ENCODE measurements around the gene OFD1. TPM values are rescaled to one million over a fixed set of nuclear protein-coding genes. Genes with fewer than 3 reads are reported as not detected.
A peak's percentile ranks its signal among the peaks of the same experiment; 100 is the strongest.

The OFD1 gene
- total RNA-seq, 1 donor from 2014 or later: 28.5 TPM

DNA sequence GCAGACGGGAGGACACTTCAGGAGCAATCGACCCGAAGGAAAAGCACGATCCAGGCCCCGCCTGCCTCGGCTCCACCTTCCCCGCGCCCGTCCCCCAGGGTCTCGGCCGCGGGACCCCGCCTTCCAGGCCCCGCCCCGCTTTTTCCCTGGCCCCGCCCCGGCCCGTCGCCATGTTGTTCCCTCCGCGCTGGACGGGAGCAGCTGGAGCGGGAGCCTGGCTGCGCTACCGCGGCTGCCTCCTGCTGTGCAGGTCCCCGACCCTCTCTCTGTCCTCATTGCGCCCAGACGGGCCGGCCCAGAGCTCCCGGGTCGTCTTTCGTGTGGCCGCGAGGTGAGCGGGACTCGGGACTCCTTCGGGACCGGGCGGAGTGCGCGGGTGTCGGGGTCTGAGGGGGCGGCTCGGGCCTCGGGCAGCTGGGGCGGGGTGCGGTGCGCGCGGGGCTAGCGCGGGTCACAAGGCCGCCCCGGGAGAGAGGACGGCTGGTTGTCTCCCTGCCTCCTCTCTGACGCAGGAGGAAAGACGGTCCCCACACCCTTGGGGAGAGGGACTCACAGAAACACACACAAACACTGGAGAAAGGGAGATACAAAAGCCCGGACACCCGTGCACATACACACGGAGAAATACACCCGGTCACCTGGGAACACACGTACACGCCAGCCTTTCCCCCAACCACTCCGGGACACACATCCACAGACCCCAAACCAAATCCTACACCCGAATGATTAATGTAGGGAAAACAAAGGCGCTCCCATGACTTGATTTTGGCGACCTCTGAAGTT, 45.4 kb upstream of the OFD1 start, which contains the start of gene RAB9A:
Gene RAB9A, plus strand, starts transcription at position 171 of the 783 bp plus-strand sequence. CDS start 19,619 bp downstream, outside the sequence.
- Mint-ChIP-seq H3K9me3 (ENCODE audit: unreplicated experiment) (peaks cover 3% of the 10 kb centered on the region), H3K27me3 (ENCODE audit: unreplicated experiment) (no peaks in the 10 kb centered on the region)
- TF ChIP-seq, protein P1, sequence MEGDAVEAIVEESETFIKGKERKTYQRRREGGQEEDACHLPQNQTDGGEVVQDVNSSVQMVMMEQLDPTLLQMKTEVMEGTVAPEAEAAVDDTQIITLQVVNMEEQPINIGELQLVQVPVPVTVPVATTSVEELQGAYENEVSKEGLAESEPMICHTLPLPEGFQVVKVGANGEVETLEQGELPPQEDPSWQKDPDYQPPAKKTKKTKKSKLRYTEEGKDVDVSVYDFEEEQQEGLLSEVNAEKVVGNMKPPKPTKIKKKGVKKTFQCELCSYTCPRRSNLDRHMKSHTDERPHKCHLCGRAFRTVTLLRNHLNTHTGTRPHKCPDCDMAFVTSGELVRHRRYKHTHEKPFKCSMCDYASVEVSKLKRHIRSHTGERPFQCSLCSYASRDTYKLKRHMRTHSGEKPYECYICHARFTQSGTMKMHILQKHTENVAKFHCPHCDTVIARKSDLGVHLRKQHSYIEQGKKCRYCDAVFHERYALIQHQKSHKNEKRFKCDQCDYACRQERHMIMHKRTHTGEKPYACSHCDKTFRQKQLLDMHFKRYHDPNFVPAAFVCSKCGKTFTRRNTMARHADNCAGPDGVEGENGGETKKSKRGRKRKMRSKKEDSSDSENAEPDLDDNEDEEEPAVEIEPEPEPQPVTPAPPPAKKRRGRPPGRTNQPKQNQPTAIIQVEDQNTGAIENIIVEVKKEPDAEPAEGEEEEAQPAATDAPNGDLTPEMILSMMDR (IDR thresholded peaks at IDR 0.05; ENCODE audit: partially characterized antibody, unreplicated experiment): no peak

DNA sequence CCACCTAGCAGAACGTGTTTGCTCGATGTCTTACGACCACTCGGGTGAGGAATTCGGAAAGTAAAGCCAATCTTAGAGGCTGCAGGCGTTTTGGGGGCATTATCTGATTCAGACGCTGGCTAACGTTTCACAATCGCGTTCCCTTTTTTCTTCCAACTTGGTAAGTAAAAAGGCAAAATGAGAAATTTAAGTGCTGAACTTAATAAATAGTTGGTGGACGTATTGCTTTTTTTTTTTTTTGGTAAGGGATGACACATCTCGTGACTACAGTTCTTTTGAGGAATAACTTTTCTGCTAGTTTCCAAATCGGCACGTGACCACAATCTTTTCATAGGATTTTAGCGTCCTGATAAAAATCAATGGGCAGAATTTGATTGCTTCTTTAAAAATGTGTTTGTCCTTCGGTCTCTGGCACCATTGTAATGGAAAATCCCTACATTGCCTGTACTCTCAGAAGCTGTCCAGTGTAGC, 44.8 kb upstream of the OFD1 start:
- Mint-ChIP-seq H3K4me1 (ENCODE audit: low read depth, unreplicated experiment) (peaks cover 11% of the 10 kb centered on the region), H3K4me3 (ENCODE audit: unreplicated experiment) (peak overlapping the region; percentile 87), H3K27ac (ENCODE audit: unreplicated experiment) (peak overlapping the region; percentile 81), H3K36me3 (ENCODE audit: unreplicated experiment) (no peaks in the 10 kb centered on the region), H3K27me3 (ENCODE audit: unreplicated experiment) (no peaks in the 10 kb centered on the region), H3K9me3 (ENCODE audit: unreplicated experiment) (peaks cover 3% of the 10 kb centered on the region)
- TF ChIP-seq, protein P1 (IDR thresholded peaks at IDR 0.05; ENCODE audit: partially characterized antibody, unreplicated experiment): no peak
- DNase-seq: no peak

More for the DNA sequence above, 45.4 kb upstream of the OFD1 start, which contains the start of gene RAB9A:
- Mint-ChIP-seq H3K4me1 (ENCODE audit: low read depth, unreplicated experiment) (peaks cover 11% of the 10 kb centered on the region), H3K27ac (ENCODE audit: unreplicated experiment) (peak within 1 kb of the TSS; percentile 81), H3K4me3 (ENCODE audit: unreplicated experiment) (peak within 1 kb of the TSS; percentile 90), H3K36me3 (ENCODE audit: unreplicated experiment) (no peaks in the 10 kb centered on the region)
- DNase-seq: peak; percentile 90

DNA sequence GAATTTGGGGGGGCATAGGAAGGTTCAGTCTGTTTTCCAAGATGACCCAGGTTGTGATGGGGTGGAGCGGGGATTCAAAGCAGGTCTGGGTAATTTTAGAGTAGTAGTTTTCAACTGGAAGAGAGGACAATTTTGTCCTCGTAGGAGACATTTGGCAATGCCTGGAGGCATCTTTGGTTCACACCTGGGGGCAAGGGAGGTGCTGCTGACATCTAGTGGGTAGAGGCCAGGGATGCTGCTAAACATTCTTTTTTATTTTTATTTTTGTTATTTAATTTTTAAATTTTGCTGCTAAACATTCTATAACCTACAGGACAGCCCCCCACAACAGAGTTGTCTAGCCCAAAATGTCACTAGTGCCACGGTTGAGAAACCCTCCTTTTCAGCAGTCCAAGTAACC, 43.7 kb upstream of the OFD1 start:
- Mint-ChIP-seq H3K4me3 (ENCODE audit: unreplicated experiment) (peak overlapping the region; percentile 87), H3K27me3 (ENCODE audit: unreplicated experiment) (no peaks in the 10 kb centered on the region), H3K4me1 (ENCODE audit: low read depth, unreplicated experiment) (peaks cover 18% of the 10 kb centered on the region), H3K9me3 (ENCODE audit: unreplicated experiment) (peaks cover 3% of the 10 kb centered on the region), H3K27ac (ENCODE audit: unreplicated experiment) (no peak overlapping the region), H3K36me3 (ENCODE audit: unreplicated experiment) (no peaks in the 10 kb centered on the region)
- TF ChIP-seq, protein P1 (IDR thresholded peaks at IDR 0.05; ENCODE audit: partially characterized antibody, unreplicated experiment): no peak
- DNase-seq: no peak

DNA sequence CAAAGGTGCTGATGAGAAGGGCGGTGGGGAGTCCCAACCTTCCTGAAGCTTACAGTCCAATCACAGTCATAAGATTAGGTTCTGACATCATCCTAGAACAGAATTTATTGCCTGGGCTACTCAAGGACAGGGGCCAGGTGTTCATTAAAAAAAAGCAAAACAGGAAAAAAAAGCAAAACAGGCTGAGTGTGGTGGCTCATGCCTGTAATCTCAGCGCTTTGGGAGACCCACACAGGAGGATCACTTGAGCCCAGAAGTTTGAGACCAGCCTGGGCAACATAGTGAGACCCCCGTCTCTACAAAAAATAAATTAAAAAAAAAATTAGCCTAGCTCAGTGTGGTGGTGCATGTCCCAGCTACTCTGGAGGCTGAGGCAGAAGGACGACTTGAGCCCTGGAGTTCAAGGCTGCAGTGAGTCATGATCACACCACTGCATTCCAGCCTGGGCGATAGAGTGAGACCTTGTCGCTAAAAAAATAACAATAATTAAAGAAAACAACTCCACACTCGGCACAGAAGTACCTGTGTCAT, 42.6 kb upstream of the OFD1 start:
- DNase-seq: no peak
- H3K4me3 Mint-ChIP-seq (ENCODE audit: unreplicated experiment): no peak overlapping the region
- peaks cover 3% of the 10 kb centered on the region for H3K9me3 Mint-ChIP-seq (ENCODE audit: unreplicated experiment)
- H3K4me1 Mint-ChIP-seq (ENCODE audit: low read depth, unreplicated experiment): peaks cover 18% of the 10 kb centered on the region
- no peaks in the 10 kb centered on the region for H3K36me3 Mint-ChIP-seq (ENCODE audit: unreplicated experiment)
- H3K27ac Mint-ChIP-seq (ENCODE audit: unreplicated experiment): no peak overlapping the region
- no peaks in the 10 kb centered on the region for H3K27me3 Mint-ChIP-seq (ENCODE audit: unreplicated experiment)
- TF ChIP-seq, protein P1 (IDR thresholded peaks at IDR 0.05; ENCODE audit: partially characterized antibody, unreplicated experiment): no peak

DNA sequence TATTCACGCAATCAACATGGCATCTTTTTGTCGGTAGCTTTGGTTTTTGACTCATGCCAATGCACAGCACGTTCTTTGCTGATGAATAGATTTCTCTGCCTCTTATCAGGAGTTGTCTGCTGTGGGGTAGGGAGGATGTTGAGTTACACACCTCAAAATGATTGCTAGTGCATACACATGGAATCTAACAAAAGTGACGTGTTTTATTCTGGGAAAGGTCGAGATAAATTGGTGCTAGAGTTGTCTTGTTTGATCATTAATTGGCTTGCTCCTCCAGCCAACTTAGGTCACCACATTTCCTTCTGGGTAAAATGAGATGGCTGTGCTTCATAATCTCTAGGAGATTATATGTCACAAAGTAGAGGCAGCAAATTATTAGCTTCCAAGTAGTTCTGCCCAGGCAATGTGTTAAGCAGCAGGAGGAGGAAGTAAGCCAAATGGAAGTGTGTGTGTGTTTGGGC, 41.7 kb upstream of the OFD1 start:
- Mint-ChIP-seq H3K4me3 (ENCODE audit: unreplicated experiment) (peak overlapping the region; percentile 58), H3K36me3 (ENCODE audit: unreplicated experiment) (no peaks in the 10 kb centered on the region), H3K9me3 (ENCODE audit: unreplicated experiment) (peaks cover 3% of the 10 kb centered on the region), H3K4me1 (ENCODE audit: low read depth, unreplicated experiment) (peaks cover 18% of the 10 kb centered on the region), H3K27me3 (ENCODE audit: unreplicated experiment) (no peaks in the 10 kb centered on the region), H3K27ac (ENCODE audit: unreplicated experiment) (no peak overlapping the region)
- TF ChIP-seq, protein P1 (IDR thresholded peaks at IDR 0.05; ENCODE audit: partially characterized antibody, unreplicated experiment): no peak
- DNase-seq: no peak
